Keratinocyte (primary cell): ENCODE measurements around the gene DUSP8.

Experiments
- EZH2 ChIP-seq: IDR thresholded peaks from one replicate; pipeline ENCODE4 v1.6.1; 2012; ENCODE audit warnings: inconsistent platforms, mild to moderate bottlenecking, low read length, moderate library complexity
- TF ChIP-seq, protein P1 (sequence below), 3 experiments: IDR thresholded peaks in 1 of 3; conservative IDR thresholded peaks in 1 of 3; optimal IDR thresholded peaks in 1 of 3; 2 replicates in 2 of 3; 3 replicates in 1 of 3; pipeline versions ENCODE3 to v1.5.1; 2011; ENCODE audit warnings: low read length in 3 of 3, mild to moderate bottlenecking in 3 of 3, moderate library complexity in 2 of 3, control low read depth in 1 of 3, inconsistent platforms in 1 of 3; ENCODE audit not compliant: insufficient read depth in 2 of 3; ENCODE audit errors: extremely low read depth in 1 of 3

DNA sequence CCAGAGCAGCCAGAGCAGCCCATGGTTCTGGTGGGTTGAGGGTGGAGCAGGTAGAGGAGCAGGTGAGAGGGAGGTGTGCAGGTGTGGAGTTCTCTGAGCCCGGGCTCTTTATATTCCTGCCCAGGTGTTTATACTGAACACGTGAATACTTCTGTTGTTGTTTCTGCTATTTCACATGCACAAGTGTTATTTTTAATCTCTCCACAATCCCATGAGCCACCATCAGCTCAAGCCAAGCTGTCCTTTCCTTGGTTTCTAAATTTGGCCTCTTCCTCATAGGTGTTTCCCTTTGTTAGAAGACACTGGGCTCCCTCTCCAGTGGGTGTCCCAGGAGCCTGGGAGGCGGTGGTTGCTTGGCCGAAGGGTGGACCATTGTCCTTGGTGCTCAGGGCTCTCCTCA is 36.3 kb upstream of the DUSP8 start, which contains the start of gene KRTAP5-3:
- TF ChIP-seq, protein P1, sequence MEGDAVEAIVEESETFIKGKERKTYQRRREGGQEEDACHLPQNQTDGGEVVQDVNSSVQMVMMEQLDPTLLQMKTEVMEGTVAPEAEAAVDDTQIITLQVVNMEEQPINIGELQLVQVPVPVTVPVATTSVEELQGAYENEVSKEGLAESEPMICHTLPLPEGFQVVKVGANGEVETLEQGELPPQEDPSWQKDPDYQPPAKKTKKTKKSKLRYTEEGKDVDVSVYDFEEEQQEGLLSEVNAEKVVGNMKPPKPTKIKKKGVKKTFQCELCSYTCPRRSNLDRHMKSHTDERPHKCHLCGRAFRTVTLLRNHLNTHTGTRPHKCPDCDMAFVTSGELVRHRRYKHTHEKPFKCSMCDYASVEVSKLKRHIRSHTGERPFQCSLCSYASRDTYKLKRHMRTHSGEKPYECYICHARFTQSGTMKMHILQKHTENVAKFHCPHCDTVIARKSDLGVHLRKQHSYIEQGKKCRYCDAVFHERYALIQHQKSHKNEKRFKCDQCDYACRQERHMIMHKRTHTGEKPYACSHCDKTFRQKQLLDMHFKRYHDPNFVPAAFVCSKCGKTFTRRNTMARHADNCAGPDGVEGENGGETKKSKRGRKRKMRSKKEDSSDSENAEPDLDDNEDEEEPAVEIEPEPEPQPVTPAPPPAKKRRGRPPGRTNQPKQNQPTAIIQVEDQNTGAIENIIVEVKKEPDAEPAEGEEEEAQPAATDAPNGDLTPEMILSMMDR (optimal IDR thresholded peaks at IDR 0.05 in 1 of 3, IDR thresholded peaks at IDR 0.05 in 1 of 3, conservative IDR thresholded peaks at IDR 0.05 in 1 of 3; ENCODE audit: extremely low read depth in 1 of 3, insufficient read depth in 2 of 3, low read length in 3 of 3), result no peak
- TF ChIP-seq EZH2, result no peak
